HG03135 (cell line): Measurements from ENCODE around the gene CCDC74B.
"Not testable (repeated sequence)": the region's sequence is repeated elsewhere in the genome, so short reads cannot be mapped to it uniquely, and the experiment has no call there.

ENCODE experiments used
- ATAC-seq: cut with Tn5 transposase; IDR thresholded peaks from one replicate; pipeline ENCODE4 v1.9.1; 2021; ENCODE audit warnings: mild to moderate bottlenecking, moderate library complexity; ENCODE audit not compliant: unreplicated experiment

The CCDC74B gene

GRCh38 chr2:130151145-130151512 is 6.2 kb upstream of the CCDC74B start:
- not testable (repeated sequence) for ATAC-seq

- ATAC-seq, result no peak
Measured at GRCh38 chr2:130150181-130151144, 5.6 kb upstream of the CCDC74B start.

GRCh38 chr2:130148515-130148914 is 3.6 kb upstream of the CCDC74B start:
- ATAC-seq, result not testable (repeated sequence)

- not testable (repeated sequence) for ATAC-seq
Measured at GRCh38 chr2:130143266-130144039, 1.5 kb downstream of the CCDC74B start.

GRCh38 chr2:130142396-130143265 is 2.3 kb downstream of the CCDC74B start:
- not testable (repeated sequence) for ATAC-seq

- ATAC-seq, result not testable (repeated sequence)
Measured at GRCh38 chr2:130141645-130142370, 3.1 kb downstream of the CCDC74B start.

GRCh38 chr2:130141002-130141401 is 3.9 kb downstream of the CCDC74B start:
- ATAC-seq, result not testable (repeated sequence)

GRCh38 chr2:130140516-130140915 is 4.4 kb downstream of the CCDC74B start:
- not testable (repeated sequence) for ATAC-seq

GRCh38 chr2:130139331-130140280 is 5.3 kb downstream of the CCDC74B start:
- ATAC-seq, result not testable (repeated sequence)

GRCh38 chr2:130138841-130139251 is 6.1 kb downstream of the CCDC74B start:
- not testable (repeated sequence) for ATAC-seq

- ATAC-seq, result not testable (repeated sequence)
Measured at GRCh38 chr2:130138326-130138725, 6.6 kb downstream of the CCDC74B start.

GRCh38 chr2:130137118-130137517 is 7.8 kb downstream of the CCDC74B start:
- not testable (repeated sequence) for ATAC-seq

- ATAC-seq, result not testable (repeated sequence)
Measured at GRCh38 chr2:130136546-130136945, 8.4 kb downstream of the CCDC74B start.

GRCh38 chr2:130135692-130136541 is 9.0 kb downstream of the CCDC74B start:
- no peak for ATAC-seq

GRCh38 chr2:130129120-130129829 is 15.6 kb downstream of the CCDC74B start, which contains the start of gene POTEF:
POTEF (minus strand) TSS chr2:130129222; CDS start chr2:130120515, 8,707 bp downstream.
- not testable (repeated sequence) for ATAC-seq

GRCh38 chr2:130128464-130128863 is 16.4 kb downstream of the CCDC74B start:
- not testable (repeated sequence) for ATAC-seq

GRCh38 chr2:130127726-130128125 is 17.2 kb downstream of the CCDC74B start:
- not testable (repeated sequence) for ATAC-seq
